ENCODE measurements around the gene RADIL.

DNA sequence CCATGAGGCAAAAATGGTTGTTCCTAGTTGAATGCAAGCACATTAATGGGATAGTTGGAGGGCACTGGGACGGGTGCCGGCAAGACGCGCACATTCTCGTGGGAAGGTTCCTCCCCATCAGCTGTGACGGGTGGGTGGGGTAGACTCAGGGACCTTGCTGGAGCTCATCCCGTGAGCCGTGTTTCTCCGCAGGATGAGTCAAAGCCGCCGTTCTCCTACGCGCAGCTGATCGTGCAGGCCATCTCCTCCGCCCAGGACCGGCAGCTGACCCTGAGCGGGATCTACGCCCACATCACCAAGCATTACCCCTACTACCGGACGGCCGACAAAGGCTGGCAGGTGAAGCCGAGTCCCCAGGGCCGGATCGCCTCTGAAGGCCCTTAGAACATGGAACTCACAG lies 128.5 kb downstream of the RADIL start:
- TF ChIP-seq, protein P1, sequence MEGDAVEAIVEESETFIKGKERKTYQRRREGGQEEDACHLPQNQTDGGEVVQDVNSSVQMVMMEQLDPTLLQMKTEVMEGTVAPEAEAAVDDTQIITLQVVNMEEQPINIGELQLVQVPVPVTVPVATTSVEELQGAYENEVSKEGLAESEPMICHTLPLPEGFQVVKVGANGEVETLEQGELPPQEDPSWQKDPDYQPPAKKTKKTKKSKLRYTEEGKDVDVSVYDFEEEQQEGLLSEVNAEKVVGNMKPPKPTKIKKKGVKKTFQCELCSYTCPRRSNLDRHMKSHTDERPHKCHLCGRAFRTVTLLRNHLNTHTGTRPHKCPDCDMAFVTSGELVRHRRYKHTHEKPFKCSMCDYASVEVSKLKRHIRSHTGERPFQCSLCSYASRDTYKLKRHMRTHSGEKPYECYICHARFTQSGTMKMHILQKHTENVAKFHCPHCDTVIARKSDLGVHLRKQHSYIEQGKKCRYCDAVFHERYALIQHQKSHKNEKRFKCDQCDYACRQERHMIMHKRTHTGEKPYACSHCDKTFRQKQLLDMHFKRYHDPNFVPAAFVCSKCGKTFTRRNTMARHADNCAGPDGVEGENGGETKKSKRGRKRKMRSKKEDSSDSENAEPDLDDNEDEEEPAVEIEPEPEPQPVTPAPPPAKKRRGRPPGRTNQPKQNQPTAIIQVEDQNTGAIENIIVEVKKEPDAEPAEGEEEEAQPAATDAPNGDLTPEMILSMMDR (IDR thresholded peaks at IDR 0.05; ENCODE audit: low read depth, low read length, poor library complexity, severe bottlenecking), result no peak
- TF ChIP-seq EZH2phosphoT487 (IDR thresholded peaks at IDR 0.05; ENCODE audit: borderline replicate concordance, low read length), result no peak
